ENCODE data around the gene CRTAC1. TPM values are rescaled to one million over a fixed set of nuclear protein-coding genes. Genes with fewer than 3 reads are reported as not detected.

The CRTAC1 gene
- total RNA-seq, 1 donor from 2014 or later: 0.63 TPM

- Mint-ChIP-seq H3K9me3 (no peaks in the 10 kb centered on the region), H3K4me1 (no peaks in the 10 kb centered on the region), H3K27me3 (ENCODE audit: low read depth) (peaks cover 85% of the 10 kb centered on the region), H3K27ac (no peak overlapping the region), H3K4me3 (no peak overlapping the region), H3K36me3 (no peaks in the 10 kb centered on the region)
- TF ChIP-seq CTCF (IDR thresholded peaks at IDR 0.05; ENCODE audit: unreplicated experiment): no peak
- no peak for DNase-seq (ENCODE audit: low spot score in 2 of 2, unreplicated experiment in 2 of 2)
Measured at GRCh38 chr10:98016772-98017475, 13.5 kb downstream of the CRTAC1 start.

GRCh38 chr10:98013776-98014175 lies 16.6 kb downstream of the CRTAC1 start:
- H3K9me3 Mint-ChIP-seq: no peaks in the 10 kb centered on the region
- TF ChIP-seq CTCF (IDR thresholded peaks at IDR 0.05; ENCODE audit: unreplicated experiment): no peak

GRCh38 chr10:98013122-98013521 lies 17.3 kb downstream of the CRTAC1 start:
- H3K4me3 Mint-ChIP-seq: no peak overlapping the region

More at GRCh38 chr10:98013776-98014175, 16.6 kb downstream of the CRTAC1 start:
- H3K27ac Mint-ChIP-seq: no peak overlapping the region
- no peak for DNase-seq (ENCODE audit: low spot score in 2 of 2, unreplicated experiment in 2 of 2)
- no peaks in the 10 kb centered on the region for H3K36me3 Mint-ChIP-seq
- H3K27me3 Mint-ChIP-seq (ENCODE audit: low read depth): peaks cover 81% of the 10 kb centered on the region
- H3K4me1 Mint-ChIP-seq: no peaks in the 10 kb centered on the region
- H3K4me3 Mint-ChIP-seq: no peak overlapping the region

GRCh38 chr10:98012644-98013043 lies 17.8 kb downstream of the CRTAC1 start:
- Mint-ChIP-seq H3K27ac (no peak overlapping the region), H3K27me3 (ENCODE audit: low read depth) (peaks cover 87% of the 10 kb centered on the region), H3K4me3 (no peak overlapping the region), H3K9me3 (no peaks in the 10 kb centered on the region), H3K36me3 (no peaks in the 10 kb centered on the region), H3K4me1 (no peaks in the 10 kb centered on the region)
- no peak for TF ChIP-seq CTCF (IDR thresholded peaks at IDR 0.05; ENCODE audit: unreplicated experiment)
- no peak for DNase-seq (ENCODE audit: low spot score in 2 of 2, unreplicated experiment in 2 of 2)

More at GRCh38 chr10:98013122-98013521, 17.3 kb downstream of the CRTAC1 start:
- H3K27me3 Mint-ChIP-seq (ENCODE audit: low read depth): peaks cover 82% of the 10 kb centered on the region
- no peaks in the 10 kb centered on the region for H3K36me3 Mint-ChIP-seq
- H3K4me1 Mint-ChIP-seq: no peaks in the 10 kb centered on the region
- no peak for DNase-seq (ENCODE audit: low spot score in 2 of 2, unreplicated experiment in 2 of 2)
- peak; percentile 20 for TF ChIP-seq CTCF (IDR thresholded peaks at IDR 0.05; ENCODE audit: unreplicated experiment)
- H3K9me3 Mint-ChIP-seq: no peaks in the 10 kb centered on the region
- H3K27ac Mint-ChIP-seq: no peak overlapping the region

- H3K27me3 Mint-ChIP-seq (ENCODE audit: low read depth): peaks cover 91% of the 10 kb centered on the region
Measured at GRCh38 chr10:98010939-98011685, 19.3 kb downstream of the CRTAC1 start.

More at GRCh38 chr10:98010939-98011685, 19.3 kb downstream of the CRTAC1 start:
- H3K9me3 Mint-ChIP-seq: no peaks in the 10 kb centered on the region
- H3K4me1 Mint-ChIP-seq: no peaks in the 10 kb centered on the region
- no peak for DNase-seq (ENCODE audit: low spot score in 2 of 2, unreplicated experiment in 2 of 2)
- no peak for TF ChIP-seq CTCF (IDR thresholded peaks at IDR 0.05; ENCODE audit: unreplicated experiment)
- no peak overlapping the region for H3K27ac Mint-ChIP-seq
- H3K36me3 Mint-ChIP-seq: no peaks in the 10 kb centered on the region
- H3K4me3 Mint-ChIP-seq: no peak overlapping the region
